Aorta (tissue), 5 donors: ENCODE data around the gene BTBD7. TPM values are rescaled to one million over a fixed set of nuclear protein-coding genes. Genes with fewer than 3 reads are reported as not detected.

Experiments used
- ATAC-seq: fragments of 200-7000 bp; cut with Tn5 transposase; one replicate; pipeline ENCODE4 v1.9.1; 2022; ENCODE audit warnings: moderate library complexity; ENCODE audit not compliant: low FRiP score
- DNase-seq, 2 donors: peaks; one replicate each; pipeline ENCODE4 v3.0.0-alpha.2; 2020
- H3K27ac ChIP-seq, 2 donors: one replicate each; pipeline ENCODE4 v1.5.1; 2013; ENCODE audit warnings: low read length in 2 of 2, mild to moderate bottlenecking in 2 of 2, moderate library complexity in 2 of 2, control low read depth in 1 of 2, inconsistent platforms in 1 of 2, low read depth in 1 of 2
- H3K27me3 ChIP-seq, 2 donors: one replicate each; pipeline ENCODE4 v1.6.1; 2013; ENCODE audit warnings: control low read depth in 1 of 2, low read length in 1 of 2, mild to moderate bottlenecking in 1 of 2, moderate library complexity in 1 of 2; ENCODE audit not compliant: insufficient read depth in 2 of 2, control insufficient read depth in 1 of 2
- H3K36me3 ChIP-seq, 2 donors: one replicate each; pipeline ENCODE4 v1.6.1; 2013; ENCODE audit warnings: control low read depth in 1 of 2, low read length in 1 of 2, mild to moderate bottlenecking in 1 of 2; ENCODE audit not compliant: insufficient read depth in 2 of 2, control insufficient read depth in 1 of 2
- H3K4me1 ChIP-seq, 2 donors: one replicate each; pipeline ENCODE4 v1.6.1; 2013; ENCODE audit warnings: low read length in 2 of 2, control low read depth in 1 of 2, mild to moderate bottlenecking in 1 of 2, moderate library complexity in 1 of 2; ENCODE audit not compliant: insufficient read depth in 2 of 2, control insufficient read depth in 1 of 2
- H3K4me3 ChIP-seq, 2 donors: one replicate each; pipeline ENCODE4 v1.5.1; 2013; ENCODE audit warnings: low read length in 2 of 2, control low read depth in 1 of 2, mild to moderate bottlenecking in 1 of 2
- H3K9me3 ChIP-seq: one replicate; pipeline ENCODE4 v1.6.1; 2013; ENCODE audit warnings: mild to moderate bottlenecking, low read length; ENCODE audit not compliant: control insufficient read depth
- WGBS, 2 donors: extraction: QIAGEN DNeasy Blood & Tissue Kit; methylation state at CpG; one replicate each; pipeline ENCODE4 v1.1.7; 2013; 5-methylcytosine and 5-hydroxymethylcytosine counted together
- intact Hi-C, 2 donors: fragments of 100-400 bp; cut with DNase I; formaldehyde crosslinking; loops; one replicate each; pipeline versions ENCODE4 v1.14.2 to v1.15.0; 2022
- polyA plus RNA-seq, 2 donors: library from polyadenylated mRNA; stranded (reverse); fragments of 200-250 nt; gene quantifications; one replicate each; pipeline ENCODE4 v1.2.3, GENCODE V29; 2013
- total RNA-seq, 2 donors: library from RNA; stranded (reverse); fragmentation: NEBNext Ultra II Directional; extraction: Animal tissue kit (Norgen Biotek cat#: 25700); gene quantifications; one replicate each; pipeline ENCODE4 v1.2.1, GENCODE V29; 2021
- donor health status: healthy with polysubstance abuse.
- donor health status: Bipolar disorder and iron deficiency.
- donor health status: DM: no; HTN: no; CAD: no.
- donor health status: DM: no; HTN: no; CAD: no.
- donor health status: DM: yes; HTN: yes; CAD: no.

BTBD7 gene
- total and polyA plus RNA-seq, 4 donors: 7.4 to 51.2 (median 24.0) TPM

GRCh38 chr14:93320489-93320888, 12.3 kb downstream of the BTBD7 start:
- intact Hi-C loops: no loop called here
- no peak overlapping the region for H3K4me3 ChIP-seq
- H3K4me1 ChIP-seq: peaks cover 2 to 5% of the 10 kb centered on the region in 2 donors
- no peak for ATAC-seq
- no peaks in the 10 kb centered on the region for H3K9me3 ChIP-seq
- DNase-seq: no peak
- H3K36me3 ChIP-seq: no peaks in the 10 kb centered on the region
- H3K27me3 ChIP-seq: no peaks in the 10 kb centered on the region
- no peak overlapping the region for H3K27ac ChIP-seq

DNA sequence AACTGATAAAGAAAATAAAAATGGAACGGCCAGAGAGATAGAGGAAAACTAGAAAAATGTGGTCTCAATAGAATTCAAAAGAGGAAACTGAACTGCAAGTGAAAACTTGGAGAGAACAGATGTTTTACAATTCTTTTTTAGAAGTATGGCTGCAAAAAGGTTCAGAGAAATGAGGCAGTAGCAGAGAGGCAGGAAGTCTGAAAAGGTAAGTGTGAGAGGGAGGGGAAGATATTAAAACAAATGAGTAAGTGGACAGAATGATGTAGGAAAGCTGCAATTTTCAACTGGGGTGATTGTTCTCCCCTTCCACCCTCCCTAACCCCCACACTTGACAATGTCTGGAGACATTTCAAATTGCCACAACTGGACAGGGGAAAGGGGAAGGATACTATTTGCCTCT, 12.9 kb downstream of the BTBD7 start:
- 37 to 45% methylated on average over 1 of the region's 1 CpG for WGBS, 2 donors
- Histone ChIP-seq H3K4me1 (peaks cover 2 to 5% of the 10 kb centered on the region in 2 donors), H3K4me3 (no peak overlapping the region), H3K27me3 (no peaks in the 10 kb centered on the region), H3K9me3 (no peaks in the 10 kb centered on the region), H3K36me3 (no peaks in the 10 kb centered on the region), H3K27ac (no peak overlapping the region)
- intact Hi-C loops: no loop called here
- ATAC-seq (no peak), DNase-seq (no peak)

GRCh38 chr14:93319494-93319893, 13.3 kb downstream of the BTBD7 start:
- WGBS, 2 donors: 80 to 93% methylated on average over 2 of the region's 2 CpGs
- Histone ChIP-seq H3K36me3 (no peaks in the 10 kb centered on the region), H3K4me1 (peaks cover 2 to 5% of the 10 kb centered on the region in 2 donors), H3K27me3 (no peaks in the 10 kb centered on the region), H3K4me3 (no peak overlapping the region), H3K27ac (no peak overlapping the region), H3K9me3 (no peaks in the 10 kb centered on the region)
- ATAC-seq: no peak
- no peak for DNase-seq
- intact Hi-C loops: no loop called here

GRCh38 chr14:93318927-93319326, 13.9 kb downstream of the BTBD7 start:
- intact Hi-C loops: no loop called here
- Histone ChIP-seq H3K9me3 (no peaks in the 10 kb centered on the region), H3K4me3 (no peak overlapping the region), H3K27me3 (no peaks in the 10 kb centered on the region), H3K4me1 (peaks cover 2 to 5% of the 10 kb centered on the region in 2 donors), H3K36me3 (no peaks in the 10 kb centered on the region), H3K27ac (no peak overlapping the region)
- ATAC-seq: no peak
- DNase-seq: no peak
- WGBS, 2 donors: 58 to 59% methylated on average over 5 of the region's 5 CpGs

- H3K27ac ChIP-seq: no peak overlapping the region
- H3K4me1 ChIP-seq: peaks cover 2 to 5% of the 10 kb centered on the region in 2 donors
- ATAC-seq: no peak
- DNase-seq: no peak
- H3K27me3 ChIP-seq: no peaks in the 10 kb centered on the region
- intact Hi-C loops: no loop called here
- H3K9me3 ChIP-seq: no peaks in the 10 kb centered on the region
- 38 to 48% methylated on average over 6 of the region's 6 CpGs for WGBS, 2 donors
- no peaks in the 10 kb centered on the region for H3K36me3 ChIP-seq
- H3K4me3 ChIP-seq: no peak overlapping the region
These were observed 14.7 kb downstream of the BTBD7 start for GRCh38 chr14:93317875-93318807.

GRCh38 chr14:93317210-93317874, 15.5 kb downstream of the BTBD7 start:
- DNase-seq: no peak
- 88 to 89% methylated on average over 7 of the region's 7 CpGs for WGBS, 2 donors
- no peaks in the 10 kb centered on the region for H3K27me3 ChIP-seq
- no peak overlapping the region for H3K27ac ChIP-seq
- H3K36me3 ChIP-seq: no peaks in the 10 kb centered on the region
- H3K4me3 ChIP-seq: no peak overlapping the region
- no peak for ATAC-seq
- intact Hi-C loops: no loop called here
- H3K4me1 ChIP-seq: peaks cover 0 to 5% of the 10 kb centered on the region in 2 donors
- no peaks in the 10 kb centered on the region for H3K9me3 ChIP-seq

DNA sequence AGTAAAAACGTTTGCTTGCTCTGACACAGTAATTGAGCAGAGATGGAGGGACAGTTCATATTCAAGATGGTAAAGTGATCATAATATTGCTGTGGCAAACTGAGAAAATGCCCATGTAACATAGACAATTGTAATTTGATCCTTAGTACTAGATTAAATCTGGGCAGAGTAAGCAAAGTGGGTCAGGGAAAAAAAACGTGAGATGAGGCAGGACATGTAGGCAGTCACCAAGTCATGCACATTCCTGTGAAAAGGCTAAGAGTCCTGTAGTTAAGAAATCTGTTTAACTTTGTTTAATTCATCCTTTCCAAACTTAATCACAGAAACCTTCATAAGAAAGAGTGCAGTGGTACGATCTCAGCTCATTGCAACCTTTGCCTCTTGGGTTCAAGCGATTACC, 16.1 kb downstream of the BTBD7 start:
- H3K27me3 ChIP-seq: no peaks in the 10 kb centered on the region
- no peaks in the 10 kb centered on the region for H3K36me3 ChIP-seq
- H3K4me1 ChIP-seq: peaks cover 0 to 5% of the 10 kb centered on the region in 2 donors
- no peak overlapping the region for H3K4me3 ChIP-seq
- ATAC-seq (no peak), DNase-seq (no peak)
- no peak overlapping the region for H3K27ac ChIP-seq
- 68 to 75% methylated on average over 4 of the region's 4 CpGs for WGBS, 2 donors
- H3K9me3 ChIP-seq: no peaks in the 10 kb centered on the region
- intact Hi-C loops: no loop called here

- intact Hi-C loops: no loop called here
- Histone ChIP-seq H3K36me3 (no peaks in the 10 kb centered on the region), H3K27me3 (no peaks in the 10 kb centered on the region), H3K4me1 (peaks cover 0 to 5% of the 10 kb centered on the region in 2 donors), H3K9me3 (no peaks in the 10 kb centered on the region), H3K27ac (no peak overlapping the region), H3K4me3 (no peak overlapping the region)
- ATAC-seq (no peak), DNase-seq (no peak)
These were observed 17.3 kb downstream of the BTBD7 start for GRCh38 chr14:93315575-93315974.

DNA sequence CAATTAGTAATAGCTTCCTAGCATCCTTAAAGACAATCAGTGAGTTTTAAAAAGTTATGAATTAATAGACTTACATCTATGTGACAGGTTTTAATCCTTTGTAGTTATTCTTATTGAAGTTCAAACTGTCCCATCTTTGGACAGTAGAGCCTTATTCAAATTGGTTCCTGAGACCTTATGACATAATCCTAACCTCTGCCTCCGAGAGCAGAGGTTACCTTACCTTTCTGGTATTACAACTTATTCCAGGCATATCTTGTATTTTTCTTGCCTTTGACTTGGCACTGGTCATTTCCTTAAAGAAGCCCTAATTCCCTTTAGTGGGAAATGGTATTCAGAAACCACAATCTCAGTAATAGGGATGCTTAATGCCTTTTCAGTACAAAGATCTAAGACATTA, 21.8 kb downstream of the BTBD7 start:
- DNase-seq (no peak), ATAC-seq (no peak)
- no peaks in the 10 kb centered on the region for H3K27me3 ChIP-seq
- intact Hi-C loops: no loop called here
- 6 to 12% methylated on average over 1 of the region's 1 CpG for WGBS, 2 donors
- H3K36me3 ChIP-seq: no peaks in the 10 kb centered on the region
- H3K9me3 ChIP-seq: no peaks in the 10 kb centered on the region
- no peaks in the 10 kb centered on the region for H3K4me1 ChIP-seq
- H3K27ac ChIP-seq: no peak overlapping the region
- no peak overlapping the region for H3K4me3 ChIP-seq
